GM18517 (cell line): ENCODE data around the gene TMEM109.

Source experiments
- ATAC-seq: cut with Tn5 transposase; IDR thresholded peaks from one replicate; pipeline ENCODE4 v1.9.1; 2021; ENCODE audit warnings: mild to moderate bottlenecking, moderate library complexity; ENCODE audit not compliant: unreplicated experiment

Gene TMEM109

GRCh38 chr11:60878245-60879101, 35.5 kb upstream of the TMEM109 start:
- no peak for ATAC-seq

GRCh38 chr11:60879104-60879503, 34.9 kb upstream of the TMEM109 start:
- ATAC-seq: no peak

- ATAC-seq: no peak
Measured at GRCh38 chr11:60879971-60880588, 33.9 kb upstream of the TMEM109 start.

- no peak for ATAC-seq
Measured at GRCh38 chr11:60880643-60881282, 33.2 kb upstream of the TMEM109 start.

- no peak for ATAC-seq
Measured at GRCh38 chr11:60887556-60887955, 26.4 kb upstream of the TMEM109 start.

- ATAC-seq: no peak
Measured at GRCh38 chr11:60889869-60890311, 24.1 kb upstream of the TMEM109 start.

- no peak for ATAC-seq
Measured at GRCh38 chr11:60890696-60891095, 23.3 kb upstream of the TMEM109 start.

GRCh38 chr11:60891103-60891741, 22.7 kb upstream of the TMEM109 start:
- no peak for ATAC-seq

GRCh38 chr11:60895687-60896086, 18.3 kb upstream of the TMEM109 start:
- ATAC-seq: no peak

- ATAC-seq: no peak
Measured at GRCh38 chr11:60897496-60897895, 16.5 kb upstream of the TMEM109 start.

GRCh38 chr11:60899046-60899936, 14.7 kb upstream of the TMEM109 start:
- no peak for ATAC-seq

GRCh38 chr11:60899977-60900376, 14.0 kb upstream of the TMEM109 start:
- ATAC-seq: no peak

GRCh38 chr11:60900673-60901404, 13.1 kb upstream of the TMEM109 start:
- ATAC-seq: no peak

- no peak for ATAC-seq
Measured at GRCh38 chr11:60902625-60903024, 11.3 kb upstream of the TMEM109 start.

- no peak for ATAC-seq
Measured at GRCh38 chr11:60905047-60905446, 8.9 kb upstream of the TMEM109 start.

- ATAC-seq: no peak
Measured at GRCh38 chr11:60905551-60906113, 8.3 kb upstream of the TMEM109 start.

- peak; percentile 78 for ATAC-seq
Measured at GRCh38 chr11:60906132-60906972, 7.6 kb upstream of the TMEM109 start, which contains the start of gene PRPF19. Gene PRPF19, minus strand, starts transcription at chr11:60906585. Its CDS starts 203 bp downstream, at chr11:60906382.

GRCh38 chr11:60908803-60909202, 5.2 kb upstream of the TMEM109 start:
- ATAC-seq: no peak
